ENCODE data around the gene HPF1. TPM values are rescaled to one million over a fixed set of nuclear protein-coding genes. Genes with fewer than 3 reads are reported as not detected.

The HPF1 gene
- polyA plus RNA-seq, 1 of the 3 experiments (the other 2 are of a cell fraction): 23.5 TPM

GRCh38 chr4:169720529-169720928 is 37.2 kb downstream of the HPF1 start:
- Histone ChIP-seq H3K79me2 (ENCODE audit: insufficient read depth) (no peaks in the 10 kb centered on the region), H3K9me3 (no peaks in the 10 kb centered on the region), H3K4me2 (no peak overlapping the region), H3K4me1 (ENCODE audit: control insufficient read depth in 1 of 2, insufficient read depth in 2 of 2, low read depth in 1 of 2, low read length in 1 of 2) (0 out of 4 replicates have a peak, but pooled peaks cover 0 to 9% of the 10 kb centered on the region in 2 experiments), H3K27me3 (ENCODE audit: insufficient read depth) (no peaks in the 10 kb centered on the region), H3K9ac (no peak overlapping the region), H3K36me3 (replicated peaks in 1 of 2; ENCODE audit: control insufficient read depth in 1 of 2, insufficient read depth in 2 of 2, low read length in 1 of 2) (peaks cover 25 to 35% of the 10 kb centered on the region in 2 experiments), H3K27ac (ENCODE audit: low read depth in 2 of 2, low read length in 1 of 2) (no peak overlapping the region; a peak in 1 of 4 replicates), H3K9me2 (no peaks in the 10 kb centered on the region), H3K4me3 (ENCODE audit: low read depth in 2 of 2, low read length in 1 of 2) (no peak overlapping the region), H3F3A (replicated peaks; ENCODE audit: insufficient read depth) (peaks cover 4% of the 10 kb centered on the region), H2AFZ (ENCODE audit: low read depth) (no peak overlapping the region), H4K20me1 (ENCODE audit: insufficient read depth) (no peaks in the 10 kb centered on the region)
- 96% methylated on average over 7 of the region's 7 CpGs for WGBS (ENCODE audit: low lambda C conversion rate)
- CTCF ChIA-PET: interaction anchor here (4.6 kb wide), 1 partner anchor 107 kb away, joined by 17 read pairs; the partner anchor contains the start of gene NEK1
- POLR2A ChIA-PET: no interaction called here
- TF ChIP-seq NRF1 (IDR thresholded peaks at IDR 0.05; ENCODE audit: low read depth, low read length): no peak
- TF ChIP-seq, protein P1, sequence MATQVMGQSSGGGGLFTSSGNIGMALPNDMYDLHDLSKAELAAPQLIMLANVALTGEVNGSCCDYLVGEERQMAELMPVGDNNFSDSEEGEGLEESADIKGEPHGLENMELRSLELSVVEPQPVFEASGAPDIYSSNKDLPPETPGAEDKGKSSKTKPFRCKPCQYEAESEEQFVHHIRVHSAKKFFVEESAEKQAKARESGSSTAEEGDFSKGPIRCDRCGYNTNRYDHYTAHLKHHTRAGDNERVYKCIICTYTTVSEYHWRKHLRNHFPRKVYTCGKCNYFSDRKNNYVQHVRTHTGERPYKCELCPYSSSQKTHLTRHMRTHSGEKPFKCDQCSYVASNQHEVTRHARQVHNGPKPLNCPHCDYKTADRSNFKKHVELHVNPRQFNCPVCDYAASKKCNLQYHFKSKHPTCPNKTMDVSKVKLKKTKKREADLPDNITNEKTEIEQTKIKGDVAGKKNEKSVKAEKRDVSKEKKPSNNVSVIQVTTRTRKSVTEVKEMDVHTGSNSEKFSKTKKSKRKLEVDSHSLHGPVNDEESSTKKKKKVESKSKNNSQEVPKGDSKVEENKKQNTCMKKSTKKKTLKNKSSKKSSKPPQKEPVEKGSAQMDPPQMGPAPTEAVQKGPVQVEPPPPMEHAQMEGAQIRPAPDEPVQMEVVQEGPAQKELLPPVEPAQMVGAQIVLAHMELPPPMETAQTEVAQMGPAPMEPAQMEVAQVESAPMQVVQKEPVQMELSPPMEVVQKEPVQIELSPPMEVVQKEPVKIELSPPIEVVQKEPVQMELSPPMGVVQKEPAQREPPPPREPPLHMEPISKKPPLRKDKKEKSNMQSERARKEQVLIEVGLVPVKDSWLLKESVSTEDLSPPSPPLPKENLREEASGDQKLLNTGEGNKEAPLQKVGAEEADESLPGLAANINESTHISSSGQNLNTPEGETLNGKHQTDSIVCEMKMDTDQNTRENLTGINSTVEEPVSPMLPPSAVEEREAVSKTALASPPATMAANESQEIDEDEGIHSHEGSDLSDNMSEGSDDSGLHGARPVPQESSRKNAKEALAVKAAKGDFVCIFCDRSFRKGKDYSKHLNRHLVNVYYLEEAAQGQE (IDR thresholded peaks at IDR 0.05; ENCODE audit: low read depth, low read length): no peak
- no peak for TF ChIP-seq MEF2A (IDR thresholded peaks at IDR 0.05; ENCODE audit: borderline replicate concordance, low read depth)
- no peak for TF ChIP-seq EP300 (IDR thresholded peaks at IDR 0.05; ENCODE audit: borderline replicate concordance in 1 of 2, low read depth in 1 of 2, low read length in 1 of 2)
- no peak for TF ChIP-seq RXRA (IDR thresholded peaks at IDR 0.05; ENCODE audit: borderline replicate concordance, low read depth)
- TF ChIP-seq FOXJ3 (CRISPR knock-in tag; IDR thresholded peaks at IDR 0.05): no peak
- no peak for TF ChIP-seq POLR2AphosphoS5 (IDR thresholded peaks at IDR 0.05; ENCODE audit: low read depth, low read length)
- TF ChIP-seq, protein P2, sequence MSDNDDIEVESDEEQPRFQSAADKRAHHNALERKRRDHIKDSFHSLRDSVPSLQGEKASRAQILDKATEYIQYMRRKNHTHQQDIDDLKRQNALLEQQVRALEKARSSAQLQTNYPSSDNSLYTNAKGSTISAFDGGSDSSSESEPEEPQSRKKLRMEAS (IDR thresholded peaks at IDR 0.05; ENCODE audit: low read depth): no peak
- TF ChIP-seq GATA2 (CRISPR knock-in tag; IDR thresholded peaks at IDR 0.05): no peak
- no peak for TF ChIP-seq FOSL2 (IDR thresholded peaks at IDR 0.05; ENCODE audit: borderline replicate concordance, low read depth)
- no peak for TF ChIP-seq USF2 (IDR thresholded peaks at IDR 0.05; ENCODE audit: borderline replicate concordance, low read depth, low read length)
- no peak for DNase-seq

DNA sequence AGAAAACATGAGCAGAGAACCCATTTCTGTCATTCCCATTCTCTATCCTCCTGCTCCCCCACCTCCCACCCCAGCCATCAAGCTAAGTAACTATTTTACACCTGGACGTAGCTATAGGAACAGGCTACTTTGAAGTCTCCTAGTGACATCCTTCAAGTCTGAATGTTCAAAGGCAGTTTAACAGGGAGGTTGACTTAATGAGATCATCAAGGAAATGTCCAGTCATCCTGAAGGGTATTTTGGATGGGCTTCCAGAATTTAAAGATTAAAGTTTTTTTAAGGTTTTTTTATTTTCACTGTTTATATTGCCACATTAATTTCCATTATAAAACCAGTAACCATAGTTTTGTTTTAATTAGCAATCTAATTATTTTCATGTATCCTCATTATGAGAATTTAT is 41.1 kb downstream of the HPF1 start:
- WGBS (ENCODE audit: low lambda C conversion rate): 80% methylated on average over 1 of the region's 1 CpG
- H3K4me1 ChIP-seq (ENCODE audit: control insufficient read depth in 1 of 2, insufficient read depth in 2 of 2, low read depth in 1 of 2, low read length in 1 of 2): 0 out of 4 replicates have a peak, but pooled peaks cover 0 to 4% of the 10 kb centered on the region in 2 experiments
- peaks cover 46 to 67% of the 10 kb centered on the region in 2 experiments for H3K36me3 ChIP-seq (replicated peaks in 1 of 2; ENCODE audit: control insufficient read depth in 1 of 2, insufficient read depth in 2 of 2, low read length in 1 of 2)
- DNase-seq: no peak
- no peak overlapping the region for H3K27ac ChIP-seq (ENCODE audit: low read depth in 2 of 2, low read length in 1 of 2)
- no peak overlapping the region for H3K4me2 ChIP-seq
- no peak overlapping the region for H2AFZ ChIP-seq (ENCODE audit: low read depth)
- H3K9ac ChIP-seq: no peak overlapping the region
- CTCF ChIA-PET: interaction anchor here (0.7 to 4.6 kb wide), 2 partner anchors 97 to 104 kb away, joined by 4 to 17 read pairs; partner anchors contain the start of genes CLCN3 and NEK1
- POLR2A ChIA-PET: no interaction called here
- no peaks in the 10 kb centered on the region for H4K20me1 ChIP-seq (ENCODE audit: insufficient read depth)
- H3K9me3 ChIP-seq: no peaks in the 10 kb centered on the region
- H3K79me2 ChIP-seq (ENCODE audit: insufficient read depth): no peaks in the 10 kb centered on the region
- no peaks in the 10 kb centered on the region for H3K9me2 ChIP-seq
- H3F3A ChIP-seq (replicated peaks; ENCODE audit: insufficient read depth): peaks cover 5% of the 10 kb centered on the region
- no peaks in the 10 kb centered on the region for H3K27me3 ChIP-seq (ENCODE audit: insufficient read depth)
- no peak overlapping the region for H3K4me3 ChIP-seq (ENCODE audit: low read depth in 2 of 2, low read length in 1 of 2)
- TF ChIP-seq FOXM1 (IDR thresholded peaks at IDR 0.05; ENCODE audit: low read depth) (no peak), MEF2A (IDR thresholded peaks at IDR 0.05; ENCODE audit: borderline replicate concordance, low read depth) (no peak), GATA2 (CRISPR knock-in tag; IDR thresholded peaks at IDR 0.05) (no peak), EP300 (IDR thresholded peaks at IDR 0.05; ENCODE audit: borderline replicate concordance in 1 of 2, low read depth in 1 of 2, low read length in 1 of 2) (no peak), MXI1 (IDR thresholded peaks at IDR 0.05; ENCODE audit: low read depth, low read length) (no peak), JUND (IDR thresholded peaks at IDR 0.05) (no peak), FOXJ3 (CRISPR knock-in tag; IDR thresholded peaks at IDR 0.05) (no peak), RXRA (IDR thresholded peaks at IDR 0.05; ENCODE audit: borderline replicate concordance, low read depth) (no peak), TAF1 (IDR thresholded peaks at IDR 0.05; ENCODE audit: borderline replicate concordance, low read depth, low read length) (no peak), EZH2phosphoT487 (IDR thresholded peaks at IDR 0.05; ENCODE audit: borderline replicate concordance, low read depth) (no peak), ELF1 (IDR thresholded peaks at IDR 0.05) (no peak)
- TF ChIP-seq, protein P1 (IDR thresholded peaks at IDR 0.05; ENCODE audit: low read depth, low read length): no peak

Data from SK-N-SH (cell line).